Measurements from ENCODE around the gene MAGI2. TPM values are rescaled to one million over a fixed set of nuclear protein-coding genes. Genes with fewer than 3 reads are reported as not detected.

MAGI2 gene
- total and polyA plus RNA-seq, 4 donors, result 0.37 to 4.1 (median 1.4) TPM

GRCh38 chr7:79291498-79291865 is 162.0 kb downstream of the MAGI2 start:
- Histone ChIP-seq H3K27me3 (ENCODE audit: control insufficient read depth in 4 of 4, insufficient read depth in 4 of 4, low read length in 3 of 4) (no peaks in the 10 kb centered on the region), H3K36me3 (ENCODE audit: control insufficient read depth in 4 of 4, insufficient read depth in 3 of 4, low read depth in 1 of 4, low read length in 3 of 4) (no peaks in the 10 kb centered on the region), H3K4me3 (ENCODE audit: low read depth in 1 of 3, low read length in 3 of 3) (no peak overlapping the region), H3K9ac (ENCODE audit: low read depth in 1 of 2, low read length in 2 of 2) (no peak overlapping the region), H3K27ac (ENCODE audit: low read depth in 1 of 2, low read length in 2 of 2) (no peak overlapping the region), H3K4me1 (ENCODE audit: control insufficient read depth in 4 of 4, insufficient read depth in 4 of 4, low read length in 3 of 4) (peaks cover 0 to 5% (median 4%) of the 10 kb centered on the region in 4 donors), H3K9me3 (ENCODE audit: control insufficient read depth in 4 of 4, low read length in 3 of 4) (no peaks in the 10 kb centered on the region)
- DNase-seq (ENCODE audit: low spot score), result no peak
- TF ChIP-seq FOXA1 (IDR thresholded peaks at IDR 0.05) (no peak), RAD21 (IDR thresholded peaks at IDR 0.05) (no peak), NR2F2 (IDR thresholded peaks at IDR 0.05) (no peak), GABPA (IDR thresholded peaks at IDR 0.05 in 1 of 2, conservative IDR thresholded peaks at IDR 0.05 in 1 of 2) (no peak), ZBTB33 (IDR thresholded peaks at IDR 0.05) (no peak), SP1 (IDR thresholded peaks at IDR 0.05) (no peak), HNF4G (IDR thresholded peaks at IDR 0.05) (no peak), YY1 (IDR thresholded peaks at IDR 0.05) (no peak), MAX (IDR thresholded peaks at IDR 0.05) (no peak), FOXA2 (IDR thresholded peaks at IDR 0.05) (no peak), JUND (IDR thresholded peaks at IDR 0.05) (no peak), CTCF (IDR thresholded peaks at IDR 0.05; ENCODE audit: low read depth, low read length, missing input control) (no peak), HNF4A (conservative IDR thresholded peaks at IDR 0.05) (no peak), TAF1 (conservative IDR thresholded peaks at IDR 0.05) (no peak), ATF3 (IDR thresholded peaks at IDR 0.05) (no peak), RXRA (IDR thresholded peaks at IDR 0.05) (no peak)

- Histone ChIP-seq H3K4me3 (ENCODE audit: low read depth in 1 of 3, low read length in 3 of 3) (no peak overlapping the region), H3K9me3 (ENCODE audit: control insufficient read depth in 4 of 4, low read length in 3 of 4) (no peaks in the 10 kb centered on the region), H3K4me1 (ENCODE audit: control insufficient read depth in 4 of 4, insufficient read depth in 4 of 4, low read length in 3 of 4) (peaks cover 0 to 5% (median 4%) of the 10 kb centered on the region in 4 donors), H3K36me3 (ENCODE audit: control insufficient read depth in 4 of 4, insufficient read depth in 3 of 4, low read depth in 1 of 4, low read length in 3 of 4) (no peaks in the 10 kb centered on the region), H3K27ac (ENCODE audit: low read depth in 1 of 2, low read length in 2 of 2) (no peak overlapping the region), H3K9ac (ENCODE audit: low read depth in 1 of 2, low read length in 2 of 2) (no peak overlapping the region), H3K27me3 (ENCODE audit: control insufficient read depth in 4 of 4, insufficient read depth in 4 of 4, low read length in 3 of 4) (no peaks in the 10 kb centered on the region)
- TF ChIP-seq GABPA (IDR thresholded peaks at IDR 0.05 in 1 of 2, conservative IDR thresholded peaks at IDR 0.05 in 1 of 2), result no peak
- no peak for TF ChIP-seq JUND (IDR thresholded peaks at IDR 0.05)
- TF ChIP-seq RXRA (IDR thresholded peaks at IDR 0.05), result no peak
- no peak for TF ChIP-seq CTCF (IDR thresholded peaks at IDR 0.05; ENCODE audit: low read depth, low read length, missing input control)
- no peak for TF ChIP-seq REST (IDR thresholded peaks at IDR 0.05)
- TF ChIP-seq MAX (IDR thresholded peaks at IDR 0.05), result no peak
- no peak for TF ChIP-seq TAF1 (conservative IDR thresholded peaks at IDR 0.05)
- no peak for TF ChIP-seq ZBTB33 (IDR thresholded peaks at IDR 0.05)
- TF ChIP-seq ATF3 (IDR thresholded peaks at IDR 0.05), result no peak
- no peak for TF ChIP-seq HNF4G (IDR thresholded peaks at IDR 0.05)
- no peak for TF ChIP-seq HNF4A (conservative IDR thresholded peaks at IDR 0.05)
- TF ChIP-seq YY1 (IDR thresholded peaks at IDR 0.05), result no peak
- DNase-seq (ENCODE audit: low spot score), result no peak
- WGBS, result 92% methylated on average over 4 of the region's 4 CpGs
Observed at GRCh38 chr7:79290841-79291497, 162.5 kb downstream of the MAGI2 start.

All from liver (tissue), 9 donors.